Gastrocnemius medialis (tissue), 4 donors: ENCODE measurements around the gene TIAM2. TPM values are rescaled to one million over a fixed set of nuclear protein-coding genes. Genes with fewer than 3 reads are reported as not detected.
A peak's percentile ranks its signal among the peaks of the same experiment; 100 is the strongest.

Experiments used
- ATAC-seq, 2 donors: fragments of 150-250 bp; one replicate each; pipeline ENCODE4 v1.9.1; 2016
- DNase-seq, 2 donors: peaks; one replicate each; pipeline ENCODE4 v3.0.0-alpha.2; 2019
- H3K27ac ChIP-seq, 4 donors: fragments of 200-600 bp; sonication (generic); 1 replicate in 1 of 4; 2 replicates in 3 of 4; pipeline ENCODE4 v1.5.1; 2016 to 2018; ENCODE audit warnings: mild to moderate bottlenecking in 2 of 4, moderate library complexity in 1 of 4
- H3K27me3 ChIP-seq, 3 donors: fragments of 200-600 bp; sonication (generic) in 2 of 3; 1 replicate in 1 of 3; 2 replicates in 2 of 3; pipeline versions ENCODE4 v1.5.1 to v1.6.0; 2016 to 2019; ENCODE audit warnings: mild to moderate bottlenecking in 1 of 3, moderate library complexity in 1 of 3
- H3K36me3 ChIP-seq, 2 donors: fragments of 200-600 bp; sonication (generic) in 1 of 2; one replicate each; pipeline ENCODE4 v1.5.1; 2017 to 2018
- H3K4me1 ChIP-seq, 2 donors: fragments of 200-600 bp; sonication (generic) in 1 of 2; one replicate each; pipeline ENCODE4 v1.5.1; 2016 to 2017; ENCODE audit warnings: mild to moderate bottlenecking in 2 of 2
- H3K4me3 ChIP-seq, 4 donors: fragments of 200-600 bp; sonication (generic) in 3 of 4; 1 replicate in 1 of 4; 2 replicates in 3 of 4; pipeline ENCODE4 v1.5.1; 2016 to 2019; ENCODE audit warnings: mild to moderate bottlenecking in 2 of 4
- H3K9me3 ChIP-seq, 3 donors: fragments of 200-600 bp; sonication (generic) in 2 of 3; 1 replicate in 1 of 3; 2 replicates in 2 of 3; pipeline ENCODE4 v1.5.1; 2016 to 2019
- CTCF ChIP-seq, 5 experiments: fragments of 450-650 bp in 3 of 5; fragments of 200-600 bp in 2 of 5; sonication (generic) in 2 of 5; IDR thresholded peaks in 4 of 5; conservative IDR thresholded peaks in 1 of 5; 1 replicate in 4 of 5; 2 replicates in 1 of 5; pipeline ENCODE4 v1.5.1; 2016 to 2019; ENCODE audit warnings: antibody characterized with exemption in 5 of 5, mild to moderate bottlenecking in 3 of 5, moderate library complexity in 3 of 5
- POLR2A ChIP-seq, 2 donors: fragments of 450-650 bp; IDR thresholded peaks; one replicate each; pipeline ENCODE4 v1.6.1; 2017; ENCODE audit warnings: antibody characterized with exemption in 2 of 2, mild to moderate bottlenecking in 2 of 2, moderate library complexity in 2 of 2
- in situ Hi-C, 4 donors: fragments of 200-750 bp; cut with MboI; loops; one replicate each; pipeline versions ENCODE4 v1.15.0 to v1.8.0; 2017; ENCODE audit warnings: low sequenced_read_pairs in 4 of 4
- intact Hi-C: fragments of 100-400 bp; cut with DNase I; formaldehyde crosslinking; loops from one replicate; pipeline ENCODE4 v1.15.1; 2023; ENCODE audit warnings: low total_unique reads
- total RNA-seq, 4 donors: library from RNA; depleted of rRNA; stranded (reverse); fragments of >200 nt; gene quantifications; one replicate each; pipeline versions ENCODE4 v1.1.0 to v1.2.3, GENCODE V29; 2016

Gene TIAM2
- total RNA-seq, 4 donors from 2014 or later, result 4.4 to 18.8 (median 13.6) TPM

GRCh38 chr6:155248008-155249001, 253.2 kb downstream of the TIAM2 start:
- H3K4me3 ChIP-seq, result no peak overlapping the region
- peaks cover 4 to 8% of the 10 kb centered on the region in 2 donors for H3K4me1 ChIP-seq
- no peak for TF ChIP-seq POLR2A (IDR thresholded peaks at IDR 0.05)
- peak; percentile 21 to 51 (median 40) for TF ChIP-seq CTCF (IDR thresholded peaks at IDR 0.05 in 4 of 5, conservative IDR thresholded peaks at IDR 0.05 in 1 of 5)
- H3K36me3 ChIP-seq, result peaks cover 0 to 36% of the 10 kb centered on the region in 2 donors
- in situ Hi-C loops, result loop anchor here in 1 of 4 donors (10.0 kb wide), 1 partner anchor 74 kb away; no protein-coding TSS in a partner anchor
- H3K9me3 ChIP-seq, result no peaks in the 10 kb centered on the region
- ATAC-seq (no peak), DNase-seq (no peak)
- intact Hi-C loops, result loop anchor here (1.0 kb wide), 1 partner anchor 71 kb away; no protein-coding TSS in a partner anchor
- H3K27ac ChIP-seq, result no peak overlapping the region
- no peaks in the 10 kb centered on the region for H3K27me3 ChIP-seq

DNA sequence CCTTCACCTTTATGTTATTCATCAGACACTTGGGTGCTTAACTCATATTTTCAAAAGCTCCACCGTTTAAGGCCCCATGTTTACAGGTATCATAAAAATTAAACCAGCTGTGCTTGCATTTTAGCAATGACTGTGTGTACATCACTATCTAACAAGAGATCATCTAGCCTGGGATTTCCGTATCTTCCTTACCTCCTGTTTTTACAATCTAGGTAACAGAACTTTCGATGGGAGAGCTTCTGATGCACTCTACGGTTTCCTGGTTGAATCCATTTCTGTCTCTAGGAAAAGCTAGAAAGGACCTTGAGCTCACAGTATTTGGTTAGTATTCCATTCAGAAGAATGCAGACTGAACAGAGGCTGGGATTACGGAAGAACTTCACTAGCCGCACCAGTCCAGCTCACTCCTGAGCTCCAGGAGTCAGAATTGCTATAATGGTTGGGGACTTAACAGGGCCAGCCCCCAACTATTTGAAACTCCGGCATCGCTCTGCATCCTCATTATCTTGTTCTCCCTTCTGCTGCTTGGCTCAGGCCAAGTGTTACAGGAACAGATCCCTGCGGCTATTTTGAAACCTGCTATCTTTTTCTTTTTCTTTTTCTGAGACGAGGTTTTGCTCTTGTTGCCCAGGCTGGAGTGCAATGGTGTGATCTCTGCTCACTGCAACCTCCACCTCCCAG, 255.7 kb downstream of the TIAM2 start:
- TF ChIP-seq CTCF (IDR thresholded peaks at IDR 0.05 in 4 of 5, conservative IDR thresholded peaks at IDR 0.05 in 1 of 5) (no peak), POLR2A (IDR thresholded peaks at IDR 0.05) (no peak)
- H3K9me3 ChIP-seq, result no peaks in the 10 kb centered on the region
- intact Hi-C loops (loop anchor here (5.0 kb wide), 1 partner anchor 61 kb away; the partner anchor contains the start of gene TFB1M), in situ Hi-C loops (loop anchor here in 1 of 4 donors (10.0 kb wide), 1 partner anchor 76 kb away; no protein-coding TSS in a partner anchor)
- peaks cover 0 to 43% of the 10 kb centered on the region in 2 donors for H3K36me3 ChIP-seq
- DNase-seq (no peak), ATAC-seq (no peak)
- no peak overlapping the region for H3K4me3 ChIP-seq
- peaks cover 18 to 19% of the 10 kb centered on the region in 2 donors for H3K4me1 ChIP-seq
- H3K27me3 ChIP-seq, result no peaks in the 10 kb centered on the region
- H3K27ac ChIP-seq, result no peak overlapping the region

- intact Hi-C loops, result loop anchor here (5.0 kb wide), 1 partner anchor 60 kb away; the partner anchor contains the start of gene TFB1M
- in situ Hi-C loops, result loop anchor here in 1 of 4 donors (10.0 kb wide), 1 partner anchor 78 kb away; no protein-coding TSS in a partner anchor
- Histone ChIP-seq H3K4me3 (no peak overlapping the region), H3K36me3 (peaks cover 0 to 45% of the 10 kb centered on the region in 2 donors), H3K4me1 (peaks cover 18 to 19% of the 10 kb centered on the region in 2 donors), H3K27ac (peak overlapping the region; percentile 79 to 85 (median 81)), H3K27me3 (no peaks in the 10 kb centered on the region), H3K9me3 (no peaks in the 10 kb centered on the region)
- no peak for DNase-seq
- no peak for ATAC-seq
- TF ChIP-seq POLR2A (IDR thresholded peaks at IDR 0.05) (no peak), CTCF (IDR thresholded peaks at IDR 0.05 in 4 of 5, conservative IDR thresholded peaks at IDR 0.05 in 1 of 5) (no peak)
Measured at GRCh38 chr6:155252581-155252980, 257.5 kb downstream of the TIAM2 start.

DNA sequence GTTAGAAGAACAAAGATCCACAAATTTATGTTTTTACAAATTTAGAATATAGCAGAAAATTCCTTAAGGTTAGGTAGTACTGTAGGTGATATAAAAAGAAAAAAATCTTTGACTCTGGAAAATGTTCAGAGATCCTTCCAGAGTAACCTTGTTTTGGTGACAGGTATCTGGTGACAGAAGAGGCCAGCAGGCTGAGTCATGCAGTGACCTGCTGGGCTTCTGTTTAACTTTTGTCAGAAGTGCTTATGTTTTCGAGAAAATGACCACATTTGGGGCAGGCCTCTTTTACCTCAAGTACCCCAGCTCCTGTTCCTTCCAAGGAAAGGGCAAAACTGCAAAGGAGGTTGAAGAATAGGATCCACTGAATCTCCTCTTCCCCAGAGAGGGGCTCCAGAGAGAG, 258.2 kb downstream of the TIAM2 start:
- intact Hi-C loops (loop anchor here (5.0 kb wide), 1 partner anchor 59 kb away; the partner anchor contains the start of gene TFB1M), in situ Hi-C loops (loop anchor here in 1 of 4 donors (10.0 kb wide), 1 partner anchor 79 kb away; no protein-coding TSS in a partner anchor)
- no peaks in the 10 kb centered on the region for H3K27me3 ChIP-seq
- H3K4me3 ChIP-seq, result no peak overlapping the region
- H3K36me3 ChIP-seq, result peaks cover 0 to 51% of the 10 kb centered on the region in 2 donors
- peaks cover 18 to 19% of the 10 kb centered on the region in 2 donors for H3K4me1 ChIP-seq
- H3K27ac ChIP-seq, result peak overlapping the region; percentile 79 to 85 (median 81)
- ATAC-seq, result peak; percentile 88 to 89
- no peaks in the 10 kb centered on the region for H3K9me3 ChIP-seq
- peak; percentile 21 to 45 for DNase-seq
- TF ChIP-seq POLR2A (IDR thresholded peaks at IDR 0.05) (no peak), CTCF (IDR thresholded peaks at IDR 0.05 in 4 of 5, conservative IDR thresholded peaks at IDR 0.05 in 1 of 5) (no peak)
